PFSK-1 (cell line): ENCODE results near the gene PIWIL4.

ENCODE experiments used
- FOXP2 ChIP-seq: optimal IDR thresholded peaks from 2 replicates; pipeline ENCODE3; 2011; ENCODE audit warnings: borderline replicate concordance, control low read depth, inconsistent platforms; ENCODE audit not compliant: insufficient read depth; ENCODE audit errors: extremely low read length, extremely low read depth
- POLR2AphosphoS5 ChIP-seq: IDR thresholded peaks from 2 replicates; pipeline ENCODE4 v1.6.1; 2012; ENCODE audit warnings: low read depth, mild to moderate bottlenecking, control low read depth, low read length, moderate library complexity
- REST ChIP-seq, 2 experiments: IDR thresholded peaks; 2 replicates each; pipeline versions ENCODE4 v1.6.1 to v1.8.0; 2011 to 2012; ENCODE audit warnings: low read depth in 2 of 2, low read length in 2 of 2, control low read depth in 1 of 2, inconsistent platforms in 1 of 2, mild to moderate bottlenecking in 1 of 2, moderate library complexity in 1 of 2; ENCODE audit not compliant: insufficient read depth in 1 of 2
- SIN3A ChIP-seq: IDR thresholded peaks from 2 replicates; pipeline ENCODE4 v1.6.1; 2012; ENCODE audit warnings: mild to moderate bottlenecking, low read length, moderate library complexity, borderline replicate concordance; ENCODE audit not compliant: insufficient read depth
- TAF1 ChIP-seq: IDR thresholded peaks from 2 replicates; pipeline ENCODE4 v1.6.1; 2012; ENCODE audit warnings: low read length, control low read depth, borderline replicate concordance; ENCODE audit not compliant: insufficient read depth

Gene PIWIL4

GRCh38 chr11:94558468-94558867 is 8.7 kb upstream of the PIWIL4 start:
- TF ChIP-seq FOXP2 = no peak

GRCh38 chr11:94558932-94559331 is 8.2 kb upstream of the PIWIL4 start:
- TF ChIP-seq REST (IDR thresholded peaks at IDR 0.05; ENCODE audit: insufficient read depth in 1 of 2, low read depth in 2 of 2, low read length in 2 of 2) = no peak
- no peak for TF ChIP-seq POLR2AphosphoS5
- TF ChIP-seq TAF1 = no peak
- no peak for TF ChIP-seq SIN3A
- TF ChIP-seq FOXP2 = no peak

GRCh38 chr11:94559361-94559760 is 7.8 kb upstream of the PIWIL4 start:
- no peak for TF ChIP-seq SIN3A
- no peak for TF ChIP-seq FOXP2
- TF ChIP-seq REST (IDR thresholded peaks at IDR 0.05; ENCODE audit: insufficient read depth in 1 of 2, low read depth in 2 of 2, low read length in 2 of 2) = no peak
- no peak for TF ChIP-seq TAF1
- no peak for TF ChIP-seq POLR2AphosphoS5

DNA sequence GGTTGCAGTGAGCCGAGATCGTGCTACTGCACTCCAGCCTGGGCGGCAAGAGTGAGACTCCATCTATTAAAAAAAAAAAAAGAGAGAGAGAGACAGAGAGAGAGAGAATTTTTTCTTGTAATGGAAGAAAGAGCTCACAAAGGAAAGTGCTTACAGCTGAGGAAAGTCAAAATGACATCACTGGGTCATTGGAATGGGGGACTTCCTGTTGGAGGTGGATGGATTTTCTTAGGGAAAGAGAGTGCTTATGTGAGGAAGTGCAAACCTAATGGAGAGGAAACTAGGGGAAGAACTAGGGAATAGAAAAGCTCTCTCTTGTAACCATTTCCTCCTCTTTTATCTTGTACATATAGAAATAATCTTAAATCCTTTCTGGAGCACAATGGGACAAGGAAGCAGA is 6.3 kb upstream of the PIWIL4 start:
- no peak for TF ChIP-seq FOXP2
- TF ChIP-seq SIN3A = no peak
- TF ChIP-seq REST (IDR thresholded peaks at IDR 0.05; ENCODE audit: insufficient read depth in 1 of 2, low read depth in 2 of 2, low read length in 2 of 2) = no peak
- TF ChIP-seq TAF1 = no peak
- no peak for TF ChIP-seq POLR2AphosphoS5

DNA sequence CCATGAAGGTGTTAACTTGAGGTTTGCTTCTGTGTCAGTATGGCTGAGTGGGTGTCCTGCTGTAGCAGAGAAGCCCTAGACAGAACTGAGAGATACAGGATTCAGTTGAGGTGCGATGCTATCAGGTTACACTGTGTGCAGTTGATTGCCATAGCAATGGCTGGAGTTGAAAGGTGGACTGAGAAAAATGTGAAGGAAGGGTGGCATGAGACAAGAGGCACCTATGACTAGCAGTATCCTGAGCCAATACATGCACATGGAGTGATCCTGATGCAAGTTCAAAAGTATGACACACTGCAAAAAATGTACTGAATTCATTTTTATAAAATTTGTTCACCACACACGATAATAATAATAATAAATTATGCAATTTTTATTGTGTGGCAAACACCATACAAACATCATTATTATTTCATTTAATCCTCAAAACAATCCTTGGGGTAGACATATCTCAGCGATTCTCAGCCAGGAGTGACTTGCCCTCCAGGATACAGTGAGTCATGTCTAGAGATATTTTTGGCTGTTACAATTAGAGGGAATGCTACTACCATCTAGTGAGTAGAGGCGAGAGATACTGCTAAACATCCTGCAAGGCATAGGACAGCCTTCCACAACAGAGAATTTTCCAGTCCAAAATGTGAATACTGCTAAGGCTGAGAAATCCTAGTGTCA is 3.9 kb upstream of the PIWIL4 start:
- TF ChIP-seq SIN3A (no peak), POLR2AphosphoS5 (no peak), FOXP2 (no peak), REST (IDR thresholded peaks at IDR 0.05; ENCODE audit: insufficient read depth in 1 of 2, low read depth in 2 of 2, low read length in 2 of 2) (no peak), TAF1 (no peak)
